T-helper 2 cell (primary cell): ENCODE data around the gene VASP.

Experiments
- DNase-seq, 5 experiments: peaks; one replicate each; pipeline versions ENCODE4 v3.0.0 to v3.0.0-alpha.2; 2012 to 2022

Gene VASP

GRCh38 chr19:45473682-45474605, 33.3 kb upstream of the VASP start:
- peak in 3 of 5 experiments; percentile 46 to 78 (median 58) for DNase-seq

DNA sequence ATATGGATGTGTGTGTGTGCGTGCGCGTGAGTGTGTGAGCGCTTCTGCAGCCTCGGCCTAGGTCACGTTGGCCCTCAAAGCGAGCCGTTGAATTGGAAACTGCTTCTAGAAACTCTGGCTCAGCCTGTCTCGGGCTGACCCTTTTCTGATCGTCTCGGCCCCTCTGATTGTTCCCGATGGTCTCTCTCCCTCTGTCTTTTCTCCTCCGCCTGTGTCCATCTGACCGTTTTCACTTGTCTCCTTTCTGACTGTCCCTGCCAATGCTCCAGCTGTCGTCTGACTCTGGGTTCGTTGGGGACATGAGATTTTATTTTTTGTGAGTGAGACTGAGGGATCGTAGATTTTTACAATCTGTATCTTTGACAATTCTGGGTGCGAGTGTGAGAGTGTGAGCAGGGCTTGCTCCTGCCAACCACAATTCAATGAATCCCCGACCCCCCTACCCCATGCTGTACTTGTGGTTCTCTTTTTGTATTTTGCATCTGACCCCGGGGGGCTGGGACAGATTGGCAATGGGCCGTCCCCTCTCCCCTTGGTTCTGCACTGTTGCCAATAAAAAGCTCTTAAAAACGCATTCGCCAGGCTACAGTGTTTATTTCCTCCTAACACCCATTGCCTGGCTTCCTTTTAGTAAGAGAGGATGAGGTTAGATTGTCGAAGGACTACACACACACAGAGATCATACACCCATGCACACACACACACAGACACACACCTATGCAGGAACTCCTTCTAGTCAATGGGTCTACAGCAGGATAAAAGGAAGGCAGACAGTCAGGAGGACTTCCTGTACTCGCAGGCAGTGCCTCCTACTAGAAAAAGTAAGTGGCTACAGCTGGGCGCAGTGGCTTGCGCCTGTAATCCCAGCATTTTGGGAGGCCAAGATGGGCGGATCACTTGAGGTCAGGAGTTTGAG, 32.4 kb upstream of the VASP start:
- peak in 2 of 5 experiments; percentile 58 to 67 for DNase-seq

GRCh38 chr19:45475537-45476291, 31.6 kb upstream of the VASP start:
- peak in 2 of 5 experiments; percentile 49 to 57 for DNase-seq

GRCh38 chr19:45476304-45476703, 31.0 kb upstream of the VASP start:
- DNase-seq, result peak in 2 of 5 experiments; percentile 28 to 46

GRCh38 chr19:45477186-45477585, 30.1 kb upstream of the VASP start:
- DNase-seq, result peak in 1 of 5 experiments; percentile 39

GRCh38 chr19:45477713-45478453, 29.4 kb upstream of the VASP start:
- DNase-seq, result peak in 3 of 5 experiments; percentile 24 to 51 (median 33)

- peak; percentile 58 to 96 (median 86) for DNase-seq
These were observed 28.6 kb upstream of the VASP start for GRCh38 chr19:45478454-45479238.

- no peak for DNase-seq
These were observed 24.2 kb upstream of the VASP start for GRCh38 chr19:45483033-45483432.

- no peak for DNase-seq
These were observed 22.9 kb upstream of the VASP start for GRCh38 chr19:45484273-45484945.

GRCh38 chr19:45485305-45486077, 21.8 kb upstream of the VASP start:
- peak; percentile 90 to 98 (median 96) for DNase-seq

- no peak for DNase-seq
These were observed 18.6 kb upstream of the VASP start for GRCh38 chr19:45488708-45489107.

DNA sequence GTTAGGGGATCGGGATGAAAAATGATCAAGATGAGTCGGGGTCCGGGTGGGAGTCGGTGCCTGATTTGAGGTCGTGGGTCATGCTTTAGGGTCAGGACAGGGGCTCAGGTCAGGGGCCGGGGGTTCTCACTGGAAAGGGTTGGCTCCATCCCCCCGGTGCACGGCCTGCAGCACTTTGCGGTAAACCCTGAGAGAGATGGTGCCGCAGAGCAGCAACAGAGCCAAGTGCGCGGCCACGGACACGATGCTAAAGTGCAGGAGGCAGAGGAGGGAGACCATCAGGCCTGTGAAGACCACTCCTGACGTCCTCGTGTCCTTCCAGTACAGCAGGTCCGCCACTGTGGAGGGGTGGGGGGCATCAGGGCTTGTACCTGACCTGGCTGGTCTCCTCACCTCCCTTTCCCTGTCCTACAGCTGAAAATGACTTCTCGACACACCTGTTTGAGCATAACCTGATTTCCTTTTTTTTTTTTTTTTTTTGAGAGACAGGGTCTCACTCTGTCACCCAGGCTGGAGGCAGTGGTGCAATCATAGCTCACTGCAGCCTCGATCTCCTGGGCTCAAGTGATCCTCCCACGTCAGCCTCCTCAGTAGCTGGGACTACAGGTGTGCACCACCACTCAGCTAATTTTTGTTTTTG, 17.9 kb upstream of the VASP start:
- no peak for DNase-seq

- DNase-seq, result no peak
These were observed 15.1 kb upstream of the VASP start for GRCh38 chr19:45492137-45492626.

DNA sequence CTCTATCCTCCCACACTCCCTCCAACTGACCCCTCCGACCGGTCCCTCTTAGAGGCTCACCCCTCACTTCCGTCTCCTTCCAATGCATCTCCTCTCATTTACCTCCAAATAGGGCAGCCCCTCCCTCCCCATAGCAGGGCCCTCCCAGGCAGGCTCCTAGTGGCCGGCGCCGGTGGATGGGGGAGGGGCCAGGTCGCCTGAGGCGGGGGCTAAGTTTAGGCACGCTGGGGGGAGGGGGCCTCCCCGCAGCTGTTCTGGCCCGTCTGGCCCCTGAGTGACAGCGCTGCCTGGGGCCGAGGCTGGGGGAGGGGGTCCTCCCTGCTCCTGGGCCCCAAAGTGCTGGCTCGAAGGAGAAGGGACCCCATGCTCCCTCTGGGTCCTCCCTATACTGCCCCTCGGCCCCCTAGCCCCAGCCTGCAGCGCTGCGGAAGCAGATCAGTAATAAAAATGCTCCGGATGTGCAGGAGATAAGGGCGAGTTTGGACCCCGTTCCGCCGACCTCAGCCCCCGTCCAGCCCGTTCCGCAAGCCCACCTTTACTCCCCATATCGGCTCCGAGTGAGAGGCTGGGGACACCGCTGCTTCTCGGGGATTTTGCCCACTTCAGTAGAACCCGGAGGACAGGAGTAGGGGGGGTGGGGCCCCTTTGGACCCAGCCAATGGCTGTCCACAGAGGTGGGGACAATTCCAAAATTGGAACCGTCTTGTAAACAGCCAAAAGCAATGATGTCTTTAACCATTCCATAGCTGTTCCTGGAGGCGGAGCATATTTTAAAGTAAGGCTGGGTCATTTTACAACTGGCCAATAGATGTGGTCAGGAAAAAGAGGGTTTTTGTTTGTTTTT, 14.4 kb upstream of the VASP start:
- DNase-seq, result peak in 1 of 5 experiments; percentile 40

- DNase-seq, result no peak
These were observed 12.9 kb upstream of the VASP start for GRCh38 chr19:45494261-45494916.

DNA sequence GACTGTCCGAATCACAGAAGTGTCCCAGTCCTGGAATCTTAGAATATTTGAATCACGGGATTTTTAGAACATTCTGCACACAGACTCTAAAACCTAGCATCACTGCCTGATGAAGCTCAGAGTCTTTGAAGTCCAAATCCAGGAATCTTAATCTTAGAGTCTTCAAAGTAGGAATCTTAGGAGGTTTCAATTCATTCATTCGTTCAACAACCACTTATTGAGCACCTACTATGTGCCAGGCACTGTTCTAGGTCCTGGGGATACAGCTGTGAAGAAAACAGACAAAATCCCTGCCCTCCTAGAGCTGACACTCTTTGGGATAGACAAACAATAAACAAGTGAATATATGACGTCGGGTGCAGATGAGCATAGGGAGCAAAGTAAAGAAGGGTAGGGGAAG, 12.1 kb upstream of the VASP start:
- no peak for DNase-seq

DNA sequence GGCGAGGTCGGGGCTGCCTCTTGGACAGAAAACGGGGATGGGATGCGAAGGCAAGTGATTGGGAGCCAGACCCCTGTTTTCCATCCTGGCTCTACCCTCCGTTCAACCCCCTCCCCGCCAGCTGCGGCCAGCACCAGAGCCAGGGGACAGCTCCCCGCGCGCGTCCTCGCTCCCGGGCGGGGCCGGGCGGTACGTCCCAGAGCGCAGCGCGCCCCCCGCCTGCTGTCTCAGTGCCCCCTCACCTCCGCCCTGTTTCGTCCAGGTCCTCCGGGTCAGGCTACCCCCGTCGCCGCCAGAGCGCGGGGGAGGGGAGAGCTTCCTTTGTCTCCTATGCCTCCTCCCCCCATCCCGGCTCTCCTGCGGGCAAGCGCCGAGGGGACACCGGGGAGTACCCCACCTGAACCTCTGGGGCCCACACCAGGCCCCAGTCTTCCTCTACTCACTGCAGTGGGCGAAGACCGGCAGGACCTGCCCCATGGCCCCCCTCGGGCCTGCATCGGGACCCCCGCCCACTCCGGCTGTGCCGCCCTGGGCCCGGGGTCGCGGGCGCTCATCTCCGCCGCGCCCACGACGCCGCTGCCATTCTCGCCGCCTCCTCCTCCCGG, 10.8 kb upstream of the VASP start:
- DNase-seq, result peak in 1 of 5 experiments; percentile 49
